K562 (cell line): ENCODE measurements around the gene SOWAHB. TPM values are rescaled to one million over a fixed set of nuclear protein-coding genes. Genes with fewer than 3 reads are reported as not detected.

Experiments
- ATAC-seq: fragments of 200-7000 bp; cut with Tn5 transposase; 3 replicates; pipeline ENCODE4 v1.9.1; 2020; ENCODE audit warnings: moderate library complexity
- BruUV-seq: library from RNA; stranded (reverse); fragments of 400-500 nt; replicated peaks from 2 replicates; lab custom pipeline; 2021; lab: Mats Ljungman, UMichigan
- CTCF ChIA-PET: fragments of 300-600 bp; formaldehyde crosslinking; extraction: SDS; loops from one replicate; lab custom pipeline; 2021; ENCODE audit warnings: low intra/inter-chr PET ratio; lab: Yijun Ruan, JAX
- POLR2A ChIA-PET: fragments of 300-600, 350-650 bp; sonication (Branson Sonifier 250); formaldehyde crosslinking; extraction: SDS; loops from one replicate; lab custom pipeline; 2021; ENCODE audit warnings: antibody characterized with exemption, inconsistent platforms; lab: Yijun Ruan, JAX
- DNase-seq, 4 experiments: peaks; one replicate each; pipeline versions ENCODE4 v3.0.0 to v3.0.0-alpha.2; 2011 to 2018; ENCODE audit warnings: low spot score in 3 of 4, mixed read lengths in 3 of 4; ENCODE audit errors: extremely low read depth in 1 of 4
- FAIRE-seq: peaks from 2 replicates; lab custom pipeline; 2011; peaks lifted over from hg19 to GRCh38; lab: Jason Lieb, UNC
- H2AFZ ChIP-seq: 2 replicates; pipeline ENCODE4 v1.6.0; 2011; ENCODE audit warnings: low read depth, low read length, control low read depth, inconsistent platforms
- H3K27ac ChIP-seq: fragments of 200-600 bp; 3 replicates; pipeline ENCODE4 v1.8.0; 2011; ENCODE audit warnings: low read depth, mild to moderate bottlenecking, control low read depth, inconsistent platforms, low read length, moderate library complexity, mixed read lengths; ENCODE audit errors: extremely low read depth
- H3K27me3 ChIP-seq, 2 experiments: fragments of 300-600 bp in 1 of 2; 2 replicates in 1 of 2; 3 replicates in 1 of 2; pipeline versions ENCODE4 v1.6.0 to v1.8.0; 2011; ENCODE audit warnings: inconsistent platforms in 2 of 2, low read length in 2 of 2, mild to moderate bottlenecking in 1 of 2, mixed read lengths in 1 of 2, moderate library complexity in 1 of 2; ENCODE audit not compliant: control insufficient read depth in 2 of 2, insufficient read depth in 2 of 2
- H3K36me3 ChIP-seq: fragments of 300-600 bp; 3 replicates; pipeline ENCODE4 v1.8.0; 2011; ENCODE audit warnings: mild to moderate bottlenecking, low read length, inconsistent platforms; ENCODE audit not compliant: control insufficient read depth, insufficient read depth
- H3K4me1 ChIP-seq, 2 experiments: fragments of 200-600 bp in 1 of 2; replicated peaks in 1 of 2; 2 replicates in 1 of 2; 3 replicates in 1 of 2; pipeline versions ENCODE4 v1.5.1 to v1.8.0; 2011; ENCODE audit warnings: inconsistent platforms in 2 of 2, low read length in 2 of 2, mild to moderate bottlenecking in 1 of 2, mixed read lengths in 1 of 2, moderate library complexity in 1 of 2; ENCODE audit not compliant: control insufficient read depth in 2 of 2, insufficient read depth in 2 of 2
- H3K4me2 ChIP-seq: 2 replicates; pipeline ENCODE4 v1.6.1; 2011; ENCODE audit warnings: low read length, control low read depth, inconsistent platforms, mixed read lengths; ENCODE audit not compliant: insufficient read depth
- H3K4me3 ChIP-seq: fragments of 200-600 bp; sonication (generic), shearing (Covaris generic); 2 replicates; pipeline ENCODE4 v1.5.1; 2016; ENCODE audit warnings: control low read depth, inconsistent platforms
- H3K79me2 ChIP-seq: fragments of 200-600 bp; 3 replicates; pipeline ENCODE4 v1.8.0; 2011; ENCODE audit warnings: low read length, inconsistent platforms; ENCODE audit not compliant: control insufficient read depth, insufficient read depth
- H3K9ac ChIP-seq, 2 experiments: 2 replicates each; pipeline versions ENCODE4 v1.6.0 to v1.6.1; 2011; ENCODE audit warnings: low read depth in 2 of 2, low read length in 2 of 2, control low read depth in 1 of 2, inconsistent platforms in 1 of 2, mild to moderate bottlenecking in 1 of 2, mixed read lengths in 1 of 2; ENCODE audit not compliant: insufficient read depth in 1 of 2
- H3K9me1 ChIP-seq: one replicate; pipeline ENCODE4 v1.6.0; 2011; ENCODE audit warnings: inconsistent platforms, mild to moderate bottlenecking, low read length, moderate library complexity; ENCODE audit not compliant: control insufficient read depth, insufficient read depth
- H3K9me3 ChIP-seq: replicated peaks from 2 replicates; pipeline ENCODE4 v1.5.1; 2011; ENCODE audit warnings: low read depth, low read length, inconsistent platforms; ENCODE audit not compliant: control insufficient read depth, insufficient read depth
- H4K20me1 ChIP-seq: replicated peaks from 2 replicates; pipeline ENCODE4 v1.6.1; 2011; ENCODE audit warnings: low read length, inconsistent platforms, mixed read lengths; ENCODE audit not compliant: control insufficient read depth, insufficient read depth
- NR2C1 ChIP-seq, 2 experiments: fragments of 450-650 bp; IDR thresholded peaks; 2 replicates each; pipeline ENCODE4 v1.6.1; 2017; ENCODE audit warnings: mild to moderate bottlenecking in 2 of 2, antibody characterized with exemption in 1 of 2, inconsistent platforms in 1 of 2, missing compliant biosample characterization in 1 of 2, missing genetic modification characterization in 1 of 2
- PHF8 ChIP-seq: fragments of 200-600 bp; sonication (generic); IDR thresholded peaks from 2 replicates; pipeline ENCODE4 v1.6.1; 2012; ENCODE audit warnings: mixed run types, mild to moderate bottlenecking, inconsistent platforms, low read length, moderate library complexity, borderline replicate concordance
- RAD21 ChIP-seq, 2 experiments: fragments of 250-450 bp in 1 of 2; fragments of 450-650 bp in 1 of 2; sonication (Bioruptor Pico) in 1 of 2; formaldehyde crosslinking in 1 of 2; IDR thresholded peaks in 1 of 2; conservative IDR thresholded peaks in 1 of 2; 2 replicates each; pipeline versions ENCODE4 v1.4.0 to v1.8.0; 2020 to 2022; ENCODE audit warnings: mild to moderate bottlenecking in 2 of 2, moderate library complexity in 1 of 2
- ZBTB7A ChIP-seq: IDR thresholded peaks from 2 replicates; pipeline ENCODE4 v1.6.1; 2011; ENCODE audit warnings: low read depth, mild to moderate bottlenecking, low read length, moderate library complexity, borderline replicate concordance; ENCODE audit not compliant: control insufficient read depth
- ZNF3 ChIP-seq: fragments of 250-450 bp; sonication (Bioruptor Pico); IDR thresholded peaks from 2 replicates; pipeline ENCODE4 v1.5.0; 2021; ENCODE audit warnings: mild to moderate bottlenecking, moderate library complexity
- WGBS: fragments of 100-300 bp; shearing (Covaris generic); methylation state at CpG from one replicate; pipeline ENCODE4 v1.1.6; 2016; ENCODE audit warnings: low coverage, mixed read lengths; ENCODE audit not compliant: insufficient coverage; ENCODE audit errors: missing lambda C conversion rate; 5-methylcytosine and 5-hydroxymethylcytosine counted together
- in situ Hi-C: fragments of 300-500 bp; cut with MboI; formaldehyde crosslinking; loops from 4 replicates; pipeline ENCODE4 v1.15.0; 2018; ENCODE audit warnings: inconsistent platforms, mixed read lengths
- intact Hi-C: fragments of 100-400 bp; cut with micrococcal nuclease; formaldehyde crosslinking; loops from 2 replicates; pipeline ENCODE4 v1.14.2; 2022
- polyA plus RNA-seq, 8 experiments: library from polyadenylated mRNA; depleted of rRNA in 4 of 8; stranded (reverse) in 5 of 8; unstranded in 3 of 8; fragments of >200 nt; fragmentation: Nextera tagmentation in 2 of 8; fragmentation: Illumina TruSeq in 1 of 8; extraction: Ambion mirVana in 2 of 8; extraction: Trizol in 1 of 8; gene quantifications; 2 replicates each; pipeline versions ENCODE4 v1.2.1 to v1.2.3, GENCODE V29; 2011 to 2014; ENCODE audit warnings: inconsistent platforms in 1 of 8, missing spikeins in 1 of 8
- total RNA-seq, 7 experiments: library from RNA; depleted of rRNA in 6 of 7; stranded (reverse); fragments of >200 nt in 6 of 7; fragmentation: Illumina TruSeq in 2 of 7; extraction: Trizol in 2 of 7; gene quantifications; 2 replicates each; pipeline versions ENCODE4 v1.2.1 to v1.2.3, GENCODE V29; 2011 to 2021; ENCODE audit warnings: low replicate concordance in 1 of 7
- TF ChIP-seq, protein P1 (sequence below): fragments of 450-650 bp; formaldehyde crosslinking; IDR thresholded peaks from 2 replicates; pipeline ENCODE4 v1.4.0; 2020; ENCODE audit warnings: mild to moderate bottlenecking, moderate library complexity
- TF ChIP-seq, protein P2 (sequence below): sonication (generic); IDR thresholded peaks from 2 replicates; pipeline ENCODE4 v1.6.1; 2016
- TF ChIP-seq, protein P3 (sequence below): sonication (generic); formaldehyde crosslinking; IDR thresholded peaks from 2 replicates; pipeline ENCODE4 v1.8.1; 2023; ENCODE audit warnings: missing genetic modification reagents, mild to moderate bottlenecking, borderline replicate concordance
- TF ChIP-seq, protein P4 (sequence below): IDR thresholded peaks from 2 replicates; pipeline ENCODE4 v1.6.1; 2011; ENCODE audit warnings: borderline replicate concordance, low read depth, mild to moderate bottlenecking, moderate library complexity, low read length; ENCODE audit not compliant: insufficient read depth, poor library complexity, severe bottlenecking

The SOWAHB gene
- total and polyA plus RNA-seq, 9 of the 15 experiments (the other 6 are each of a cell fraction or from before 2014, with no cell fraction given): not detected

DNA sequence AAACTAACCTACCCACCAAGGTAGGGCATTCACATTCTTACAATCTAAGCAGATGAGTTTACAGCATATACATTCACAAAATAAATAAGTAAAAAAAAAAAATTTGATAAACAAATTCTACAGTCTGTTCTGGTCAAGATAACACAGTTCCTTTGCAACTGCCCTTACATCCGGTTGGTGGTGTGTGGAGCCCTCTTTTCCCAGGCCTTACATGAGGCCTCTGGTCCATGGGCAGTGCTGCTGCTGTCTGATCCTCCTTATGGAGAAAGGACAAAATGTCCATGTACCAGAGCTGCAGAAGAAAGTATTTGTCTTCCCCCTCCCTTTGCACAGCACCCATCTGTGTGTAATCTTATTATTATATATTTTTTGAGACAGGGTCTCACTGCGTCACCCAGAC is 49.4 kb upstream of the SOWAHB start:
- POLR2A ChIA-PET: interaction anchor here (0.8 to 1.2 kb wide), 3 partner anchors 20 to 30 kb away, joined by 3 to 4 read pairs (median 4); no protein-coding TSS in a partner anchor
- TF ChIP-seq NR2C1 (IDR thresholded peaks at IDR 0.05): no peak
- TF ChIP-seq NR2C1 (tag; IDR thresholded peaks at IDR 0.05): no peak
- TF ChIP-seq PHF8: no peak
- TF ChIP-seq, protein P1, sequence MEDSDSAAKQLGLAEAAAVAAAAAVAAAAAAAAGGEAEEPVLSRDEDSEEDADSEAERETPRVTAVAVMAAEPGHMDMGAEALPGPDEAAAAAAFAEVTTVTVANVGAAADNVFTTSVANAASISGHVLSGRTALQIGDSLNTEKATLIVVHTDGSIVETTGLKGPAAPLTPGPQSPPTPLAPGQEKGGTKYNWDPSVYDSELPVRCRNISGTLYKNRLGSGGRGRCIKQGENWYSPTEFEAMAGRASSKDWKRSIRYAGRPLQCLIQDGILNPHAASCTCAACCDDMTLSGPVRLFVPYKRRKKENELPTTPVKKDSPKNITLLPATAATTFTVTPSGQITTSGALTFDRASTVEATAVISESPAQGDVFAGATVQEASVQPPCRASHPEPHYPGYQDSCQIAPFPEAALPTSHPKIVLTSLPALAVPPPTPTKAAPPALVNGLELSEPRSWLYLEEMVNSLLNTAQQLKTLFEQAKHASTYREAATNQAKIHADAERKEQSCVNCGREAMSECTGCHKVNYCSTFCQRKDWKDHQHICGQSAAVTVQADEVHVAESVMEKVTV (CRISPR knock-in tag): 0 out of 2 replicates have a peak, but pooled peaks have one; percentile 25
- TF ChIP-seq, protein P2, sequence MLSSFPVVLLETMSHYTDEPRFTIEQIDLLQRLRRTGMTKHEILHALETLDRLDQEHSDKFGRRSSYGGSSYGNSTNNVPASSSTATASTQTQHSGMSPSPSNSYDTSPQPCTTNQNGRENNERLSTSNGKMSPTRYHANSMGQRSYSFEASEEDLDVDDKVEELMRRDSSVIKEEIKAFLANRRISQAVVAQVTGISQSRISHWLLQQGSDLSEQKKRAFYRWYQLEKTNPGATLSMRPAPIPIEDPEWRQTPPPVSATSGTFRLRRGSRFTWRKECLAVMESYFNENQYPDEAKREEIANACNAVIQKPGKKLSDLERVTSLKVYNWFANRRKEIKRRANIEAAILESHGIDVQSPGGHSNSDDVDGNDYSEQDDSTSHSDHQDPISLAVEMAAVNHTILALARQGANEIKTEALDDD: no peak
- TF ChIP-seq, protein P3, sequence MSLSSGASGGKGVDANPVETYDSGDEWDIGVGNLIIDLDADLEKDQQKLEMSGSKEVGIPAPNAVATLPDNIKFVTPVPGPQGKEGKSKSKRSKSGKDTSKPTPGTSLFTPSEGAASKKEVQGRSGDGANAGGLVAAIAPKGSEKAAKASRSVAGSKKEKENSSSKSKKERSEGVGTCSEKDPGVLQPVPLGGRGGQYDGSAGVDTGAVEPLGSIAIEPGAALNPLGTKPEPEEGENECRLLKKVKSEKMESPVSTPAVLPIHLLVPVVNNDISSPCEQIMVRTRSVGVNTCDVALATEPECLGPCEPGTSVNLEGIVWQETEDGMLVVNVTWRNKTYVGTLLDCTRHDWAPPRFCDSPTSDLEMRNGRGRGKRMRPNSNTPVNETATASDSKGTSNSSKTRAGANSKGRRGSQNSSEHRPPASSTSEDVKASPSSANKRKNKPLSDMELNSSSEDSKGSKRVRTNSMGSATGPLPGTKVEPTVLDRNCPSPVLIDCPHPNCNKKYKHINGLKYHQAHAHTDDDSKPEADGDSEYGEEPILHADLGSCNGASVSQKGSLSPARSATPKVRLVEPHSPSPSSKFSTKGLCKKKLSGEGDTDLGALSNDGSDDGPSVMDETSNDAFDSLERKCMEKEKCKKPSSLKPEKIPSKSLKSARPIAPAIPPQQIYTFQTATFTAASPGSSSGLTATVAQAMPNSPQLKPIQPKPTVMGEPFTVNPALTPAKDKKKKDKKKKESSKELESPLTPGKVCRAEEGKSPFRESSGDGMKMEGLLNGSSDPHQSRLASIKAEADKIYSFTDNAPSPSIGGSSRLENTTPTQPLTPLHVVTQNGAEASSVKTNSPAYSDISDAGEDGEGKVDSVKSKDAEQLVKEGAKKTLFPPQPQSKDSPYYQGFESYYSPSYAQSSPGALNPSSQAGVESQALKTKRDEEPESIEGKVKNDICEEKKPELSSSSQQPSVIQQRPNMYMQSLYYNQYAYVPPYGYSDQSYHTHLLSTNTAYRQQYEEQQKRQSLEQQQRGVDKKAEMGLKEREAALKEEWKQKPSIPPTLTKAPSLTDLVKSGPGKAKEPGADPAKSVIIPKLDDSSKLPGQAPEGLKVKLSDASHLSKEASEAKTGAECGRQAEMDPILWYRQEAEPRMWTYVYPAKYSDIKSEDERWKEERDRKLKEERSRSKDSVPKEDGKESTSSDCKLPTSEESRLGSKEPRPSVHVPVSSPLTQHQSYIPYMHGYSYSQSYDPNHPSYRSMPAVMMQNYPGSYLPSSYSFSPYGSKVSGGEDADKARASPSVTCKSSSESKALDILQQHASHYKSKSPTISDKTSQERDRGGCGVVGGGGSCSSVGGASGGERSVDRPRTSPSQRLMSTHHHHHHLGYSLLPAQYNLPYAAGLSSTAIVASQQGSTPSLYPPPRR: no peak
- TF ChIP-seq RAD21 (CRISPR knock-in tag; conservative IDR thresholded peaks at IDR 0.05 in 1 of 2, IDR thresholded peaks at IDR 0.05 in 1 of 2): peak; percentile 48 to 50
- TF ChIP-seq, protein P4, sequence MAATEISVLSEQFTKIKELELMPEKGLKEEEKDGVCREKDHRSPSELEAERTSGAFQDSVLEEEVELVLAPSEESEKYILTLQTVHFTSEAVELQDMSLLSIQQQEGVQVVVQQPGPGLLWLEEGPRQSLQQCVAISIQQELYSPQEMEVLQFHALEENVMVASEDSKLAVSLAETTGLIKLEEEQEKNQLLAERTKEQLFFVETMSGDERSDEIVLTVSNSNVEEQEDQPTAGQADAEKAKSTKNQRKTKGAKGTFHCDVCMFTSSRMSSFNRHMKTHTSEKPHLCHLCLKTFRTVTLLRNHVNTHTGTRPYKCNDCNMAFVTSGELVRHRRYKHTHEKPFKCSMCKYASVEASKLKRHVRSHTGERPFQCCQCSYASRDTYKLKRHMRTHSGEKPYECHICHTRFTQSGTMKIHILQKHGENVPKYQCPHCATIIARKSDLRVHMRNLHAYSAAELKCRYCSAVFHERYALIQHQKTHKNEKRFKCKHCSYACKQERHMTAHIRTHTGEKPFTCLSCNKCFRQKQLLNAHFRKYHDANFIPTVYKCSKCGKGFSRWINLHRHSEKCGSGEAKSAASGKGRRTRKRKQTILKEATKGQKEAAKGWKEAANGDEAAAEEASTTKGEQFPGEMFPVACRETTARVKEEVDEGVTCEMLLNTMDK: no peak
- TF ChIP-seq ZNF3: no peak
- TF ChIP-seq ZBTB7A: no peak

More for the DNA sequence above, 49.4 kb upstream of the SOWAHB start:
- H3K4me3 ChIP-seq: peak overlapping the region; percentile 80
- H3K9me3 ChIP-seq: 0 out of 2 replicates have a peak, but pooled peaks cover 2% of the 10 kb centered on the region
- no peaks in the 10 kb centered on the region for H3K9me1 ChIP-seq
- peak; percentile 43 to 75 (median 54) for DNase-seq
- H3K36me3 ChIP-seq: peaks cover 30% of the 10 kb centered on the region
- peaks cover 49 to 56% of the 10 kb centered on the region in 2 experiments for H3K4me1 ChIP-seq
- 0 out of 2 replicates have a peak, but pooled peaks cover 11% of the 10 kb centered on the region for H4K20me1 ChIP-seq
- H3K4me2 ChIP-seq: peak overlapping the region; percentile 93
- 27% methylated on average over 2 of the region's 2 CpGs for WGBS
- H3K27me3 ChIP-seq: no peaks in the 10 kb centered on the region
- in situ Hi-C loops: no loop called here
- H3K27ac ChIP-seq: peak overlapping the region; percentile 82
- intact Hi-C loops: loop anchor here (1.0 to 5.0 kb wide), 2 partner anchors 97 to 255 kb away; no protein-coding TSS in a partner anchor
- H3K9ac ChIP-seq: peak overlapping the region; percentile 82 to 98
- no TSS peak for BruUV-seq
- FAIRE-seq: peak; percentile 66
- H3K79me2 ChIP-seq: peaks cover 96% of the 10 kb centered on the region
- peak overlapping the region; percentile 60 for H2AFZ ChIP-seq
- CTCF ChIA-PET: interaction anchor here (0.7 to 1.0 kb wide), 2 partner anchors 37 to 362 kb away, joined by 3 to 4 read pairs; no protein-coding TSS in a partner anchor
- ATAC-seq: peak; percentile 24
